Left colon (tissue), 2 donors: ENCODE results near the gene CDK12. TPM values are rescaled to one million over a fixed set of nuclear protein-coding genes. Genes with fewer than 3 reads are reported as not detected.
"Not testable (repeated sequence)": the region's sequence is repeated elsewhere in the genome, so short reads cannot be mapped to it uniquely, and the experiment has no call there.

Source experiments
- ATAC-seq: fragments of 200-7000 bp; cut with Tn5 transposase; one replicate; pipeline ENCODE4 v1.9.1; 2020; ENCODE audit warnings: mild to moderate bottlenecking, moderate library complexity
- DNase-seq, 2 donors: peaks; one replicate each; pipeline ENCODE4 v3.0.0-alpha.2; 2020
- intact Hi-C, 2 donors: fragments of 100-400 bp; cut with DNase I in 1 of 2; cut with micrococcal nuclease in 1 of 2; formaldehyde crosslinking; loops; one replicate each; pipeline versions ENCODE4 v1.11.2 to v1.14.0; 2022; cut with DNase I, micrococcal nuclease
- total RNA-seq, 2 donors: library from RNA; stranded (reverse); fragmentation: NEBNext Ultra II Directional; extraction: Animal tissue kit (Norgen Biotek cat#: 25700); gene quantifications; one replicate each; pipeline ENCODE4 v1.2.1, GENCODE V29; 2021
- donor health status: DM: no; HTN: no; CAD: no.
- donor health status: DM: yes; HTN: yes; CAD: no.

Gene CDK12
- total RNA-seq, 2 donors from 2014 or later = 45.0 to 57.9 TPM

GRCh38 chr17:39486242-39486641 lies 25.0 kb downstream of the CDK12 start:
- DNase-seq = no peak
- intact Hi-C loops = no loop called here
- no peak for ATAC-seq

- ATAC-seq, intact Hi-C loops, DNase-seq: not testable (repeated sequence)
Observed at GRCh38 chr17:39487490-39487889, 26.2 kb downstream of the CDK12 start.

- no peak for DNase-seq
- intact Hi-C loops = no loop called here
- no peak for ATAC-seq
Observed at GRCh38 chr17:39487946-39488345, 26.7 kb downstream of the CDK12 start.

GRCh38 chr17:39496921-39497320 lies 35.6 kb downstream of the CDK12 start:
- DNase-seq, intact Hi-C loops, ATAC-seq: not testable (repeated sequence)

GRCh38 chr17:39507511-39507910 lies 46.2 kb downstream of the CDK12 start:
- ATAC-seq = no peak
- intact Hi-C loops = no loop called here
- no peak for DNase-seq

GRCh38 chr17:39508987-39509386 lies 47.7 kb downstream of the CDK12 start:
- intact Hi-C loops = no loop called here
- ATAC-seq (no peak), DNase-seq (no peak)

- intact Hi-C loops = no loop called here
- ATAC-seq (no peak), DNase-seq (no peak)
Observed at GRCh38 chr17:39513309-39513708, 52.0 kb downstream of the CDK12 start.

GRCh38 chr17:39513915-39514314 lies 52.6 kb downstream of the CDK12 start:
- no peak for DNase-seq
- ATAC-seq = no peak
- intact Hi-C loops = no loop called here

GRCh38 chr17:39517224-39517623 lies 55.9 kb downstream of the CDK12 start:
- no peak for DNase-seq
- no peak for ATAC-seq
- intact Hi-C loops = no loop called here

- DNase-seq (no peak), ATAC-seq (no peak)
- intact Hi-C loops = no loop called here
Observed at GRCh38 chr17:39525801-39526506, 64.7 kb downstream of the CDK12 start.

- no peak for DNase-seq
- intact Hi-C loops = no loop called here
- peak; percentile 52 for ATAC-seq
Observed at GRCh38 chr17:39527220-39527813, 66.0 kb downstream of the CDK12 start.

GRCh38 chr17:39529455-39529854 lies 68.2 kb downstream of the CDK12 start:
- intact Hi-C loops = no loop called here
- ATAC-seq (no peak), DNase-seq (no peak)

- DNase-seq = no peak
- no peak for ATAC-seq
- intact Hi-C loops = no loop called here
Observed at GRCh38 chr17:39530513-39530912, 69.2 kb downstream of the CDK12 start.

GRCh38 chr17:39531252-39531651 lies 70.0 kb downstream of the CDK12 start:
- intact Hi-C loops = no loop called here
- ATAC-seq = no peak
- DNase-seq = no peak

- intact Hi-C loops = no loop called here
- ATAC-seq = no peak
Observed at GRCh38 chr17:39533891-39534290, 72.6 kb downstream of the CDK12 start.

GRCh38 chr17:39534768-39535405 lies 73.6 kb downstream of the CDK12 start:
- ATAC-seq = no peak
- intact Hi-C loops = no loop called here
- DNase-seq = no peak

More at GRCh38 chr17:39533891-39534290, 72.6 kb downstream of the CDK12 start:
- DNase-seq = no peak

GRCh38 chr17:39536468-39536867 lies 75.2 kb downstream of the CDK12 start:
- ATAC-seq = no peak
- intact Hi-C loops = no loop called here
- no peak for DNase-seq

GRCh38 chr17:39537364-39537763 lies 76.1 kb downstream of the CDK12 start:
- intact Hi-C loops, DNase-seq, ATAC-seq: not testable (repeated sequence)

- DNase-seq (no peak), ATAC-seq (no peak)
- intact Hi-C loops = no loop called here
Observed at GRCh38 chr17:39538866-39539265, 77.6 kb downstream of the CDK12 start.

GRCh38 chr17:39540611-39541010 lies 79.3 kb downstream of the CDK12 start:
- intact Hi-C loops = no loop called here
- DNase-seq = no peak
- ATAC-seq = no peak
